ENCODE measurements around the gene PFKP. TPM values are rescaled to one million over a fixed set of nuclear protein-coding genes. Genes with fewer than 3 reads are reported as not detected.
"Not testable (repeated sequence)": the region's sequence is repeated elsewhere in the genome, so short reads cannot be mapped to it uniquely, and the experiment has no call there.

The PFKP gene
- total RNA-seq, 2 experiments from 2014 or later: 231 to 239 TPM

DNA sequence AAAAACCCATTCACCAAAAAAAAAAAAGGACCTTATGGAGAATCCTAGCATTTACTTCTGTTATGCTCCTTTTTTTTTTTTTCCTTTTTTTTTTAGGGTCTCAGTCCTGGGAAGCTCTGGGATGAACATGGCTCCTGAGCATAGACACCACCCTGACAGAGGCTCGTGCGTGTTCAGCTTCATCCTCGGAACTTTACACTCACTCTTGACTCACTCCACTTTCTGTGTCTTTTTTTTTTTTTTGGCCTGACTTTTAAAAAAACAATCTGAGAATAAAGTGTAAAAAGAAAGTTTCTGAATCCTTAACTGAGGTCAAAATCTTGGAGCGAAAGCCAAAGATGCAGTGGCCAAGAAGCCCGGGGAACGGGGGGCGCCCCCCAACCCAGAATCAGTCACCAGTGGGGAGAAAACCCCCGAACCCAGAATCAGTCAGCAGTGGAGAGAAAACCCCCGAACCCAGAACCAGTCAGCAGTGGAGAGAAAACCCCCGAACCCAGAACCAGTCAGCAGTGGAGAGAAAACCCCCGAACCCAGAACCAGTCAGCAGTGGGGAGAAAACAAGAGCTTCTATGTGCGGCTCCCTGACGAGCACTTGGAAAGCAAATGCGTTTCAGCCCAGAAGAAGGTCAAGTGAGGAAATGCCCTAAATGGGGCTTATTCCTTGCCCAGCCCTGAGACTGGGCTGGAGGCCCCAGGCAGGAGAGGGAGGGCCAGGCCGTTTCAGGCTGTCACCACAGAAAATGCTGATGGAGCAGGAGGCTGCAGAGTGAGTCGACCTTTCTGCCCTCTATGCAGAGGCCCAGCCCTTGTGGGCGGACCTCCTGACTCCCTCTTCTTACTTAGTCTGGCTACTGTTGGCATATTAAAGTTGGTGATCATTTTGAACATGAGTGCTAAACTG lies 19.0 kb upstream of the PFKP start:
- H3K4me1 Mint-ChIP-seq: peaks cover 6% of the 10 kb centered on the region
- intact Hi-C loops (cut with DNase I, micrococcal nuclease): loop anchor here in 1 of 2 experiments (10.0 kb wide), 2 partner anchors 424 to 1314 kb away; partner anchors contain the start of gene ADARB2
- no peak for ATAC-seq

DNA sequence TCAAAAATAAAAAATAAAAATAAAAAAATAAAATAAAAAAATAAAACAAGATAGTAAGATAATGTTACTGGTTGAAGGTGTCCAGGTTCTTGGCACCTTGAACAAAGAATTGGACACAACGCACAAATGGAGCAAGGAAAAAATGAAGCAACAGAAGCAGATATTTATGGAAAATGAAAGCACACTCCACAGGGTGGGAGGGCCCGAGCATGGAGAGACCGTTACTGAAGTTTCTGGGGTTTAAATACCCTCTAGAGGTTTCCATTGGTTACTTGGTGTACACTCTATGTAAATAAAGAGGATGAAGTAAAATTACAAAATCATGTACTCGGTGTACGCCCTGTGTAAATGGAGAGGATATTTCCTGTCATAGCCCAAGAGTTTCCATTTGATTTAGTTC lies 15.7 kb upstream of the PFKP start:
- Mint-ChIP-seq H3K27me3 (peaks cover 17% of the 10 kb centered on the region), H3K9me3 (ENCODE audit: low read depth) (no peaks in the 10 kb centered on the region), H3K36me3 (ENCODE audit: low read depth) (no peaks in the 10 kb centered on the region), H3K27ac (no peak overlapping the region), H3K4me1 (peaks cover 3% of the 10 kb centered on the region), H3K4me3 (no peak overlapping the region)
- ATAC-seq (no peak), DNase-seq (no peak)
- POLR2A ChIA-PET: no interaction called here
- CTCF ChIA-PET: no interaction called here
- intact Hi-C loops (cut with DNase I, micrococcal nuclease): no loop called here

More for the DNA sequence above, 19.0 kb upstream of the PFKP start:
- Mint-ChIP-seq H3K9me3 (ENCODE audit: low read depth) (no peaks in the 10 kb centered on the region), H3K27me3 (peaks cover 17% of the 10 kb centered on the region), H3K4me3 (no peak overlapping the region), H3K27ac (no peak overlapping the region), H3K36me3 (ENCODE audit: low read depth) (no peaks in the 10 kb centered on the region)
- POLR2A ChIA-PET: no interaction called here
- no peak for DNase-seq
- CTCF ChIA-PET: interaction anchor here (0.6 kb wide), 1 partner anchor 781 kb away, joined by 4 read pairs; no protein-coding TSS in a partner anchor

DNA sequence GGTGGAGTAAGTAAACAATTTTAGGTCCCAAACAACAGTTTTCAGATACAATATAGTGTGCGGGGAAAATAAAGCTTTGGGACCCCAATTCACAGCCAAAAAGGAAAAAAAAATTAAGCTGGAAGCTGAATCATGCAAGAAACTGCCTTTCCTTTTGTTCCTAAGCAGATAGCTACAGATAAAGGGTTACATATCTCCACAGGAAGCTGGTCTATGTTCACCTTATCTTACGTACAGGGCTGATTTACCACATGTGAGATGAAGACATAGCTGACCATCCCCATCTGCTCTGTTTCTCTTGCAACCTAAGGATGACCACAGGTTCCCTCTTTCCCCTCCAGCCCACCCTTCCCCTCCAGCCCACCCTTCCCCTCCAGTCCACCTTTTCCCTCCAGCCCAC lies 14.2 kb upstream of the PFKP start:
- ChIA-PET POLR2A (no interaction called here), CTCF (interaction anchor here (1.6 kb wide), 1 partner anchor 125 kb away, joined by 3 read pairs; no protein-coding TSS in a partner anchor)
- Mint-ChIP-seq H3K4me1 (peaks cover 4% of the 10 kb centered on the region), H3K27ac (no peak overlapping the region), H3K9me3 (ENCODE audit: low read depth) (no peaks in the 10 kb centered on the region), H3K4me3 (no peak overlapping the region), H3K36me3 (ENCODE audit: low read depth) (no peaks in the 10 kb centered on the region), H3K27me3 (peaks cover 9% of the 10 kb centered on the region)
- no peak for DNase-seq
- intact Hi-C loops (cut with DNase I, micrococcal nuclease): no loop called here
- no peak for ATAC-seq

DNA sequence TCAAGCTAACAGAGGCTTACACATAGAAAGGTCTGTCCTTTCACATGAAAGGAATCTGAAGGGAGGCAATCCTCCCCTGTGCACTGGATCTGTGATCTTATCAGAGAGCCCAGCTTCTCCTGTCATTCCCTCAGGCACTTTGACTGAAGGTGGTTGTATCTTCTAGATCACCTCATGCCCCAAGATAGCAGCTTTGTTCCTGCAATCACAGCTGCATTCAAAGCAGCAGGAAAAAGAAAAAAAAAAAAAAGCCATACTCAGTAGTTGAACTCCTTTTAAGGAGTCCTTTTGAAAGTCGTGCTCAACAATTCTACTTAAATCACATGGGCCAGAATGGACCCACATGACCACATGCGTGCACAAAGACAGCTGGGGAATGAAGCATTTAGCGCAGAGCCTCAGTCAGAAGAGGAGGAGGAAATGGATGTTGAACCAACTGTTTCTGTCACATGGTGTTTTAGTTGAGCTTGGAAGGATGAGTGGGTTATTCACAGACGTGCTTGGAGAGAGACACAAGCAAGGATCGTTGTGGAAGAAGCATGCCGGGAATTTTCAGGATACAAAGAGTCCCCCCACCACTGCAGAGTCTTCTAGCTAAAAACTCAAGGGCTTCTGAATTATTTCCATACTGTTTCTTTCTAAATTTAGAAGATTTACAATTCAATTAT lies 13.0 kb upstream of the PFKP start:
- H3K27ac Mint-ChIP-seq: no peak overlapping the region
- POLR2A ChIA-PET: no interaction called here
- H3K9me3 Mint-ChIP-seq (ENCODE audit: low read depth): no peaks in the 10 kb centered on the region
- CTCF ChIA-PET: interaction anchor here (0.7 to 0.8 kb wide), 2 partner anchors 9 to 10 kb away, joined by 3 to 4 read pairs; no protein-coding TSS in a partner anchor
- H3K4me3 Mint-ChIP-seq: no peak overlapping the region
- H3K4me1 Mint-ChIP-seq: peaks cover 4% of the 10 kb centered on the region
- ATAC-seq: no peak
- no peaks in the 10 kb centered on the region for H3K36me3 Mint-ChIP-seq (ENCODE audit: low read depth)
- no peak for DNase-seq
- peaks cover 9% of the 10 kb centered on the region for H3K27me3 Mint-ChIP-seq
- intact Hi-C loops (cut with DNase I, micrococcal nuclease): no loop called here

- ChIA-PET POLR2A (no interaction called here), CTCF (interaction anchor here (0.7 to 0.8 kb wide), 2 partner anchors 9 to 10 kb away, joined by 3 to 4 read pairs; no protein-coding TSS in a partner anchor)
- Mint-ChIP-seq H3K27ac (no peak overlapping the region), H3K4me1 (peaks cover 4% of the 10 kb centered on the region), H3K4me3 (no peak overlapping the region), H3K9me3 (ENCODE audit: low read depth) (no peaks in the 10 kb centered on the region), H3K27me3 (peaks cover 9% of the 10 kb centered on the region), H3K36me3 (ENCODE audit: low read depth) (no peaks in the 10 kb centered on the region)
- intact Hi-C loops (cut with DNase I, micrococcal nuclease): no loop called here
- DNase-seq (no peak), ATAC-seq (no peak)
Measured at GRCh38 chr10:3054851-3055199, 12.5 kb upstream of the PFKP start.

DNA sequence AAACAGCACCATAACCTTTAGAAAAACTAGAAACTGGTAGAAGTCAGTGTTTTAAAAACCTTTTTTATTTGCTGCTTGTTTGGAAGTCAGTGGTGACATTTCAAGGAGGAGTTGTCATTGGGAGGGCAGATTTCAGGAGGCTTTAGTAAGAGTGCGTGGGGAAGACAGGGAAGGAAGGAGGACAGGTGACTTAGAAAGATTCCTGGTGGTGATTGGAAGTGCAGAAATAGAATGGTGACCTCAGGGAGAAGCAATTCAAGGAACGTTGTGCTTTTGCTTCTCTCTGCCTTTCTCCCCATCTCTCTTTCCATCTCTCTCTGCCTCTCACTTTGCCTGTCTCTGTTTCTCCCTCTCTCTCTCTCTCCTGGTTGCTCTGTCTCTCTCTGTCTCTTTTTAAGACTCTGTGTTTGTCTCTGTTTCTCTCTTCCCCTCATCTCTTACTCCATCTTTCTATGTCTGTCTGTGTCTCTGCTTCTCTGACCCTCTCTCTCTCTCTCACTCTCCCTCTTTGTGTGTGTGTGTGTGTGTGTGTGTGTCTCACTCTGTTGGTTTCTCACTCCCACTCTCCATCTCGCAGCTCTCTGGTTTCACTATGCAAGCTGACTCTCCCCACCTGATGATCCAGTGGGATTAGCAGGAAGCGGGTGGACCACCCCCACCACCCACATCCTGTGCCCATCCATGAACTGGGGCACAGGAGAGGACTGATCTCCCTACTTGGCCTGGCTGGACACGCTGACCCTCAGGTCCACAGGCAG lies 10.9 kb upstream of the PFKP start:
- DNase-seq (no peak), ATAC-seq (no peak)
- H3K27ac Mint-ChIP-seq: no peak overlapping the region
- no peak overlapping the region for H3K4me3 Mint-ChIP-seq
- POLR2A ChIA-PET: no interaction called here
- no peaks in the 10 kb centered on the region for H3K9me3 Mint-ChIP-seq (ENCODE audit: low read depth)
- H3K4me1 Mint-ChIP-seq: peaks cover 4% of the 10 kb centered on the region
- peaks cover 7% of the 10 kb centered on the region for H3K27me3 Mint-ChIP-seq
- intact Hi-C loops (cut with DNase I, micrococcal nuclease): no loop called here
- H3K36me3 Mint-ChIP-seq (ENCODE audit: low read depth): no peaks in the 10 kb centered on the region
- CTCF ChIA-PET: no interaction called here

GRCh38 chr10:3057946-3058345 lies 9.4 kb upstream of the PFKP start:
- no peak for ATAC-seq
- Mint-ChIP-seq H3K9me3 (ENCODE audit: low read depth) (no peaks in the 10 kb centered on the region), H3K36me3 (ENCODE audit: low read depth) (no peaks in the 10 kb centered on the region), H3K4me3 (no peak overlapping the region), H3K4me1 (peaks cover 4% of the 10 kb centered on the region), H3K27ac (no peak overlapping the region), H3K27me3 (peaks cover 7% of the 10 kb centered on the region)
- CTCF ChIA-PET: no interaction called here
- POLR2A ChIA-PET: interaction anchor here (0.6 kb wide), 1 partner anchor 244 kb away, joined by 3 read pairs; no protein-coding TSS in a partner anchor
- no peak for DNase-seq
- intact Hi-C loops (cut with DNase I, micrococcal nuclease): no loop called here

DNA sequence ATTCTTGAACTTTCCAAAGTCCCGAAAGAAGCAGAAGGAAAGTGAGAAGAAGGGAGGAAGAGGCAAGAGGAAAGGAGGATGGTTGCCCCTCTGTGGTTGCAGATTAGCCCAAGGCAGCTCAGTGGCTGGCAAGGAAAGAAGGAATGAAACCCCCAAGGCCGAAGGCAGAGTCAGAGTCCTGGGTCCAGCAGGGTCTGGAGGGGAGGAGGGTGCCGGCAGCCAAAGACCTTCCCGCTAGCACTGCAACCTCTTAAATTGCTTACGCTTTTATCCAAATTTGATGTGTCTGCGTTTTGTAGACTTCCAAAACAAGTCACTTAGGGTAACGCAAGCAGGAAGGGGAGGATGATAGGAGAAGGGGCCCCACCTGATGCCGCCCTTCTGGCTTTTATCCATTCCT lies 7.4 kb upstream of the PFKP start:
- no peak for ATAC-seq
- no peak overlapping the region for H3K27ac Mint-ChIP-seq
- DNase-seq: no peak
- H3K4me1 Mint-ChIP-seq: peaks cover 4% of the 10 kb centered on the region
- intact Hi-C loops (cut with DNase I, micrococcal nuclease): no loop called here
- CTCF ChIA-PET: no interaction called here
- no peaks in the 10 kb centered on the region for H3K36me3 Mint-ChIP-seq (ENCODE audit: low read depth)
- peaks cover 2% of the 10 kb centered on the region for H3K27me3 Mint-ChIP-seq
- H3K9me3 Mint-ChIP-seq (ENCODE audit: low read depth): no peaks in the 10 kb centered on the region
- no peak overlapping the region for H3K4me3 Mint-ChIP-seq
- POLR2A ChIA-PET: no interaction called here

DNA sequence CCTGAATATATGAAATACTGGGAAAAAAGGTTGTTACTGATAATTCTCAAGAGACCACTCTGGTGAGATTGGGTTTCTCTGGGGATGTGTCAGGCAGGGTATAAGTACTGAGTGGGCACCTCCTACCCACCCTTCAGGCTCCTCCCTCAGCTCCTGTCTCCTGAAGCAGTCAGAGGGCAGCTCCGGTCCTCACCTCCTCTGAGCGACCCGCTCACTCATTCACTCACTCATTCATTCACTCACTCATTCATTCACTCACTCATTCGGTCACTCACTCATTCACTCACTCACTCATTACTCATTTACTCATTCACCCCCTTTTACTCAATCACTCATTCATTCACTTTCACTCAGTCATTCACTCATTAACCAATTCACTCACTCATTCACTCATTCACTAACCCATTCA lies 6.9 kb upstream of the PFKP start:
- ChIA-PET CTCF (no interaction called here), POLR2A (no interaction called here)
- Mint-ChIP-seq H3K4me3 (no peak overlapping the region), H3K4me1 (peaks cover 4% of the 10 kb centered on the region), H3K27me3 (peaks cover 2% of the 10 kb centered on the region), H3K36me3 (ENCODE audit: low read depth) (no peaks in the 10 kb centered on the region), H3K9me3 (ENCODE audit: low read depth) (no peaks in the 10 kb centered on the region), H3K27ac (no peak overlapping the region)
- no peak for DNase-seq
- ATAC-seq: peak; percentile 58
- intact Hi-C loops (cut with DNase I, micrococcal nuclease): no loop called here

- intact Hi-C loops (cut with DNase I, micrococcal nuclease); POLR2A ChIA-PET; H3K27ac Mint-ChIP-seq; H3K9me3 Mint-ChIP-seq (ENCODE audit: low read depth); ATAC-seq; H3K4me3 Mint-ChIP-seq; H3K27me3 Mint-ChIP-seq; H3K36me3 Mint-ChIP-seq (ENCODE audit: low read depth); CTCF ChIA-PET; H3K4me1 Mint-ChIP-seq; DNase-seq: not testable (repeated sequence)
Measured at GRCh38 chr10:3061323-3061898, 5.9 kb upstream of the PFKP start.

DNA sequence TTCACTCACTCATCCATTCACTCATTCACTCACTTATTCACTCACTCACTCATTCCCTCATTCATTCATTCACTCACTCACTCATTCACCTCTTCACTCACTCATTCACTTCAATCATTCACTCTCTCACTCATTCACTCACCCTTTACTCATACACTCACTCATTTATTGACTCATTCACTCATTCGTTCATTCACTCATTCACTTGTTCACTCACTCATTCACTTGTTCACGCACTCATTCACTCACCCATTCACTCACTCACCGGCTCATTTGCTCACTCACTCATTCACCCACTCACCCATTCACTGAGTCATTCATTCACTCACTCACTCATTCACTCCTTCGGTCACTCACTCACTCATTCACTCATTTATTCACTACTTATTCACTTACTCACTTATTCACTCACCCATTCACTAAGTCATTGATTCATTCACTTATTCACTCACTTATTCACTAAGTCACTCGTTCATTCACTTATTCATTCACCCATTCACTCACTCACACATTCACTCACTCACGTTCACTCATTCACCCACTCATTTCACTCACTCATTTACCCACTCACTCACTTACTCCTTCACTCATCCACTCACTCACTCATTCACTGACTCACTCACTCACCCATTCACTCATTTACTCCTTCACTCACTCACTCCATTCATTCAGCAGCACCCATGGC lies 4.7 kb upstream of the PFKP start:
- ChIA-PET CTCF (no interaction called here), POLR2A (no interaction called here)
- Mint-ChIP-seq H3K27me3 (peaks cover 5% of the 10 kb centered on the region), H3K27ac (no peak overlapping the region), H3K9me3 (ENCODE audit: low read depth) (no peaks in the 10 kb centered on the region), H3K4me3 (no peak overlapping the region), H3K36me3 (ENCODE audit: low read depth) (no peaks in the 10 kb centered on the region), H3K4me1 (no peaks in the 10 kb centered on the region)
- intact Hi-C loops (cut with DNase I, micrococcal nuclease): no loop called here
- DNase-seq (no peak), ATAC-seq (no peak)
